GM19467 (cell line): ENCODE measurements around the gene FTO.

Experiments
- ATAC-seq: cut with Tn5 transposase; IDR thresholded peaks from one replicate; pipeline ENCODE4 v1.9.1; 2021; ENCODE audit warnings: mild to moderate bottlenecking, moderate library complexity; ENCODE audit not compliant: unreplicated experiment

Gene FTO

GRCh38 chr16:54193013-54193664, 489.2 kb downstream of the FTO start:
- no peak for ATAC-seq

DNA sequence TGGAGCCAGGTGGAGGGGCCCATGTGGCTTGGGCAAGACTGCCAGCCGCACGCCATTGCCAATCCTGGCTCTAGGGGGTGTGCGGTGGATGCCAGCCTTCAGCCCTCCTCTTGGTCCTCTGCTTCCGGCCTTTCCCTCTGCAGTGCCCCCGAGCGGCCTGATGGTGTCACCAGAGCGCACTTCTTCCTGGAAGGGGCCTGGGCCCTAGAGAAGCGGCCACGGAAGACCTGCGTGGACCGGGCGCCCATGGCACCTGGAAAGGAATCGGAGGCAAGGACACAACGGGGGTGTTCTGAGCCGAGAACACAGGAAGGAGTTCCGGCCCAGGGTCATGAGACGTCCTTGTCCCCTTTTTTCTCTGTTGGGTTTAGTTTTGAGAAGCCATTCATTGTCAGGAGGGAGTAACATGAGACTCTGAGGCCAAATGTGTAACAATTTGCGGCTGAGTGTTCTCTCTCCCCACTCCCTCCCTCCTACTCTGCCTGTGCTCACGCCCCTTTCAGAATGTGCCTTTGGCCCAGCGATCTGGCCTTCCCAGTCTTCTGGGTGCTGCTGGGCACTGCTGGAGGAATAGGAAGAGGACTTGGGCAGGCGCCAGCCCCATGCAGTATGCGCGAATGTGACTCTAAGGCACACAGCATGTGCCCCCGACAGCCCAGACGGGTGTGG, 489.8 kb downstream of the FTO start:
- peak; percentile 94 for ATAC-seq

DNA sequence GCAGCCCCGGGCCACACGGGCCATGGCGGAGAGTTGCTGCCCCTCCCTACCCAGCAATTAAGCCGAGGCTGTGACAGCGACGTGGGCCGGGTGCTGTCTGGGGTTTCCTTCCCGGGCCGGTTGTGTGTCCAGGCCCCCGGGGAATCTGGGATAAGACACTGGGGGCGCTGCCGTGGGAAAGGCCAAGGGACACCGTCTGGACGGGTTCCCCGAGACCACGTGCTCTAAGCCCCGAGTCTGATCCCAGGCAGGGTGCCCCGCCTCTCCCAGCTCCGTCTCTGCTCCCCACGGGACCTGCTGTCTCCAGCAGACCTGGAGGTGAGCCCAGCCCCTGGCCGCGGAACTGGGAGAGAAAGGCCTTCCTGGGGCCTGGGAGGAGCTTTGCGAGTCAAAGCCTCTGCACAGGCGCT, 490.4 kb downstream of the FTO start:
- no peak for ATAC-seq

- ATAC-seq: no peak
These were observed 493.8 kb downstream of the FTO start for GRCh38 chr16:54197758-54198157.

DNA sequence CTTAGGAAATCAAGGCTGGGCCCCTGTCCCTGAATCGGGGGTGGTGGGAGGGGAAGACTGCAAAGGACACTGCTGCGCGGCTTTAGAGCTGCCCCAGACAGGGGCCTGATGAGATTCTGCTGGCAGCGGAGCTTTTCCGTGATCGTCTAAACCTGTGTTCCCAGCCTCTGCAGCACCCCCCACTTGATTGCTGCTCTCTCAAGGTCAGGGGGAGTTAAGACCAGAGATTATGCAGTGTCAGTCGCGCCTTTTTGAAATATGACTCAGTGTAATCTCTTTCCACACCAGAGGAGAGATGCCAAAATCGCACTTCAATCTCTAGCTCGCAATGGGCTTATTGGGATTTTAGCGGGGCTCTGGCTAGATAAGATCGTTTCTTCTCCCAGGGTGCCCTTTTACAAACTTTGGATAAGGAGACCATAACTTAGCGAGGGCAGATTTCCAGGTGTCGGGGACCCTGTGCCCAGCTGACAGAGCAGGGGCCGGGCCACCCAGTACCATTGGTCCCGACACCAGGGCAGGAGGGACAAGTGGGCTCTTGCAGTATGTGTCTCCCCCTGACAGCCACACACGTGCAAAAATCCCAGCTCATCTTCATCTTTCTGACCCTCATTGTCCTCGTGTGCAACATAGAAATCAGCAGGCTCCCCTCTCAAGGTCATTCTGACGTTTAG, 495.7 kb downstream of the FTO start:
- no peak for ATAC-seq

- ATAC-seq: no peak
These were observed 496.2 kb downstream of the FTO start for GRCh38 chr16:54200161-54200534.

GRCh38 chr16:54200720-54201119, 496.8 kb downstream of the FTO start:
- no peak for ATAC-seq

GRCh38 chr16:54201200-54201599, 497.2 kb downstream of the FTO start:
- ATAC-seq: no peak
